NCI-H82 treated with DMSO at 0.1 percent for 48 hours (cell line): ENCODE data around the gene CEACAM8.
"Not testable (repeated sequence)": the region's sequence is repeated elsewhere in the genome, so short reads cannot be mapped to it uniquely, and the experiment has no call there.

Source experiments
- DNase-seq: peaks from one replicate; lab custom pipeline; 2025; ENCODE audit not compliant: unreplicated experiment; lab: John Stamatoyannopoulos, UW

CEACAM8 gene

DNA sequence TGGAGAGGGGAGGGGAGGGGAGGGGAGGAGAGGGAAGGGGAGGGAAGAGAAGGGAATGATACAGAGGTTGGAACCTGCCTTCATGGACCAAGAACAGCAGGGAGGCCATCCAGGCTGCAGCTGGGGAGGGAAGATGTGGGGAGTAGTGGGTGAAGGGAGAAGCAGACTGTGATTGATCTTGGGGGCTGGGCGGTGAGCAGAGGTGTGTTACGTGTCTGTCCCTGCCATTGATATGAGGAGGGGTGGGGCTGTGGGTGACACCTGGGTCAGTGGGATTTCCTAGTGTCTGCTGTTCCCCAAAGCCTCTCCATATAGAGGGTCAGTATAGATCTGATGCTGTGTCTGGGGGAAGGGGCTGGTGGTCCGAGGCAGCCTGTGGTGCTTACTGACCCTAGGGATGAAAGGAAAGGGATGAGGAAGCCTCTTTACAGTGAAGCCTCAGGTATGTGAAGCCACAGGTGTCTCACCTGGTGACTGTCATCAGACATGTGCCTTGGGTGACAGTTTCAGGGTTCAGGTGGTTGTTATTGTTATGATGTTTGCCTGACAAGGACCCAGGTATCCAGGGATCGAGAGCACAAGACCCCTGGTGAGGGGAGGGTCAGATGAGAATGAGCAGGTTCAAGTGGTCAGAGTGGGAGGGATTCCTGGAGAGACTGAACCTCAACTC lies 47.8 kb downstream of the CEACAM8 start:
- DNase-seq = no peak

DNA sequence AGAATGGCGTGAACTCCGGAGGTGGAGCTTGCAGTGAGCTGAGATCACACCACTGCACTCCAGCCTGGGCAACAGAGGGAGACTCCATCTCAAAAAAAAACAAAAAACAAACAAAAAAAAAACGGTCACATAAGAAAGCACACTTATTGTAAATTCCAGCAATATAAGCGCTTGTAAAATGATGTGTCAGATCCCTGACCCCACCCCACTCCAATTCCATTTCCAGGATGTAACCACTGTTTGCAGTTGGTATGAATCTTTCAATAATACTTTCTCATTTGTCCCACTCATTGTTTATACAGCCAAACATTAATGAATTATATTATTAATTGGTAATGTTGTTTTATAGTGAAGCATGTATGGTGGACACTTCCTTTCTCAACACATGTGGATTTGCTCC lies 50.6 kb downstream of the CEACAM8 start:
- no peak for DNase-seq

DNA sequence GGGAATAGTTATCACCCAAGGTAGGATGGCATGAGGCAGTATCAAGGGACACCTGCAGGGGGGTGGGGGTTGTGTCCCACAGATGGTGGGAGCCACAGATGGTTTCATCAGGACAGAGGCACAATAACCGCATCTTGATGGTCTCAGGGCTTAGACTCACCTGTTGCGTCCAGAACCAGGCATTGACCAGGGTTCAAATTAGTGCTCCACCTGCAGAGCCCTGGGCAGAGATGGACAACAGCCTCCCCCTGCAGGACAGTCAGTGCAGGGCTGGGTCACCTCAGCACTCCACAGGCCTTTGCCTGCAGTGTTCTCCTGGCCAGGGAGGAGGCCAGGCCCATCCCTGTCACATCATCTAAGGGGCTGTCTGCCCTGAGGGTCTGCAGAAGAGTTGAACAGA lies 51.9 kb downstream of the CEACAM8 start:
- DNase-seq = no peak

DNA sequence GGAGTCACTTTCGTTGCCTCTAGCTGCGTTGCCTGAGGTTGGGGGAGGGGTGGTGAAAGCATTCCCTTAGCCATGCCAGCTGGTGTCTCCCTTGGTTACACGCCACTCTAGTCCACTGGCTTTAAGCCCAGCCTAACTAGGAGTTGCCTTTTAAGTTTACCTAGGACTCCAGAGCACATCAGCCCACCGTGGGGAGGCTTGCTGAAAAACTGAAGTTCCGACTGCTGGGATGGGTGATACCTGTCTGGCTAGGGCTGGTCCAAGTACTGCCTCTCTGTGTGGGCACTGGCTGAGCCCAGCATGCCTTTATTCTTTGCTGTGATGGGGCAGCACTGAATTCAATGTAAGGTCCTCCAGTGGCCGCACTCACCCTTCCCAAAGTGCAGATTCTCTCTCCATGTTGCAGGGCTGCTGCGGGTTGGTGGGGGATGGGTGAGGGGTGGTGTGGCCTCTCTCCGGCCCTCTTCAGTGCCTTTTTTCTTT lies 54.6 kb downstream of the CEACAM8 start:
- no peak for DNase-seq

DNA sequence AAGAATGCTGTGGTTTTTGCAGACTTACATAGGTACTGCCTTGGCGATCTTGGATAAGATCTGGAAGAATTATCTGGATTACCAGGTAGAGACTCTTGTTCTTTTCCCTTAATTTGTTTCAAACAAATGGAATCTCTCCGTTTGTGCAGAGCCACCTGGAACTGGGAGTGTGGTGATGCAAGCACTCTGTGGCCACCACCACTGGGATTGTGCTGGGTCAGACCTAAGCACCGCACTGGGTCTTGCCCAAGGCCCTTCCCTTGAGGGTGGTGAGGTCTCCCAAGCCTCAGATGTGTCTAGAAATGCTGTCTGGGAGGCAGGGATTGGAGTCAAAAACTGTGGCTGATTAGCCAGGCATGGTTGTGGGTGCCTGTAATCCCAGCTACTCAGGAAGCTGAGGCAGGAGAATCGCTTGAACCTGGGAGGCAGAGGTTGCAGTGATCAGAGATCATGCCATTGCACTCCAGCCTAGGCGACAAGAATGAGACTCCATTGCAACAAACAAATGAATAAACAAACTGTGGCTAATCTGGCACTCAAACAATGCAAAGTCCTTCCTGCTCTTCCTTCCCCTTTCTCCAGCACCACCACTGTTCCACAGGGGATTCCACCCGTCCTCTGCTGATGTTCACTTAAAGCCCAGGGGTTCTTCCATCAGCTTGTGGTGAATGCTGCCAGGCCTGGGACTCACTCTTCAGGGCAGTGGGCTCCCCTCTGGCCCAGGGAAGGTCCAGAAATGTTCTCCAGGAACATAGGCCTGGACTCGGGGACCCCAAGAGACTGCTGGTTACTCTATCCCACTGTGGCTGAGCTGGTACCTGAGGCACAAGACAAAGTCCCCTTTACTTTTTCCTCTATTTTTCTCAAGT lies 55.6 kb downstream of the CEACAM8 start:
- no peak for DNase-seq

DNA sequence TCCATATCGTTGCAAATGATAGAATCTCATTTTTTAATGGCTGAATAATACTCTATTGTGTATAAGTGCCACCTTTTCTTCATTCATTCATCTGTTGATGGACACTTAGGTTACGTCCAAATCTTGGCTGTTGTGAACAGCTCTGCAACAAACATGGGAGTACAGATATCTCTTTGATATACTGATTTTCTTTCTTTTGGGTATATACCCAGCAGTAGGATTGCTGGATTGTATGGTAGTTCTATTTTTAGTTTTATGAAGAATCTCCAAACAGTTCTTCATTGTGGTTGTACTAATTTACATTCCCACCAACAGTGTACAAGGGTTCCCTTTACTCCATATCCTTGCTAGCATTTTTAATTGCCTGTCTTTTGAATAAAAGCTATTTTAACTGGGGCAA lies 59.4 kb downstream of the CEACAM8 start:
- not testable (repeated sequence) for DNase-seq

DNA sequence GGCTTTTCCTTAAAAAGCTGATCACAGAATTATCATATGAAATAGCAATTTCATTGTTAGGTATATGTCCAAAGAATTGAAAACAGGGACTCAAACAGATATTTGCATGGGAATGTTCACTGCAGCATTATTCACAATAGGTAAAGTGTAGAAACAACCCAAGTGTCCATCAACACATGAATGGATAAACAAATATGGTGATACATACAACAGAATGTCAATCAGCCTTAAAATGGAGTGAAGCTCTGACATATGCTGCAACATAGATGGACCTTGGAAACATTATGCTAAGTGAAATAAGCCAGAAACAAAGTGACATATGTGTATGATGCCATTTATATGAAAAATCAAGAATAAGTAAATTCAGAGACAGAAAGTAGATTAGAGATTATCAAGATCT lies 60.3 kb downstream of the CEACAM8 start:
- no peak for DNase-seq

DNA sequence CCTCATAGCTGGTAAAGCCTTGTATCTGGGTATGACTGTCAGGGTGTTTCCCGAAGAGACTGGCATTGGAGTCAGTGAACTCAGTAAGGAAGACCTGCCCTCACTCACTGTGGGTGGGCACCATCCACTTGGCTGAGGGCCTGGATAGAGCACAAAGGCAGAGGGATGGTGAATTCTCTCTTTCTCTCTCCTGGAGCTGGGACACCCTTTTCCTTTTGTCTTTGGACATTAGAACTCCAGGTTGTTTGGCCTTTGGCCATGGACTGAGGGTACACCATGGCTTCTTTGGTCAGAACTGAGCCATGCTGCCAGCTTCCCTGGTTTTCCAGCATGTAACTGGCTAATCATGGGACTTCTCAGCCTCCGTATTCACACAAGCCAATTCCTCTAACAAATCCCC lies 61.8 kb downstream of the CEACAM8 start:
- no peak for DNase-seq

DNA sequence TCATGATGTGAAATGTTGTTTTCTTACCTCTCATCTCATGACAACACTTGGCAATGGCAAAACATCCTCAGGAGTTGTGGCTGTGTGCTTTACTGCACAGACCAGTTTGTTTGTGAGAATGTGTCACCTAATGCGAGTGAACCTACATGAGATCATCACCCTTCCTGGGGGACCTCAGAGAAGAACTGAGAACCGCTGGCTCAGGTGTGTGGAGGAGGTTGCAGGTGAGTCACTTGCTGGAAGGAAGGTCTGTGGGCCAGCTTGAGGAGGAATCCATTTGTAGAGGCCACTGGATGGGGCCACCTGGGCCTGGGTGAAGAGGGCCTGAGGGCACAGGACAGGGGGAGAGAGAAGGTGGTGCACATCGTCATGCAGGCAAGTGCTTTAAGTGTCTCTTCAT lies 63.4 kb downstream of the CEACAM8 start:
- no peak for DNase-seq
